ENCODE data around the gene SYT6.
A peak's percentile ranks its signal among the peaks of the same experiment; 100 is the strongest.

Gene SYT6

GRCh38 chr1:114100148-114100547 is 53.5 kb downstream of the SYT6 start:
- Histone ChIP-seq H3K27ac (ENCODE audit: low read depth, low read length) (no peak overlapping the region), H3K9me3 (ENCODE audit: control insufficient read depth in 5 of 5, low read length in 5 of 5) (no peaks in the 10 kb centered on the region), H3K36me3 (ENCODE audit: control insufficient read depth in 5 of 5, insufficient read depth in 5 of 5, low read length in 5 of 5) (no peaks in the 10 kb centered on the region), H3K9ac (ENCODE audit: low read length in 5 of 5) (no peak overlapping the region), H3K4me1 (ENCODE audit: control insufficient read depth in 5 of 5, insufficient read depth in 5 of 5, low read length in 5 of 5) (peaks cover 0 to 8% (median 5%) of the 10 kb centered on the region in 5 donors), H3K27me3 (ENCODE audit: control insufficient read depth in 5 of 5, insufficient read depth in 4 of 5, low read length in 5 of 5) (no peaks in the 10 kb centered on the region), H3K4me3 (ENCODE audit: low read depth in 1 of 5, low read length in 5 of 5) (no peak overlapping the region)

- no peaks in the 10 kb centered on the region for H3K36me3 ChIP-seq (ENCODE audit: control insufficient read depth in 5 of 5, insufficient read depth in 5 of 5, low read length in 5 of 5)
- H3K4me1 ChIP-seq (ENCODE audit: control insufficient read depth in 5 of 5, insufficient read depth in 5 of 5, low read length in 5 of 5), result peaks cover 0 to 8% (median 5%) of the 10 kb centered on the region in 5 donors
- H3K9me3 ChIP-seq (ENCODE audit: control insufficient read depth in 5 of 5, low read length in 5 of 5), result no peaks in the 10 kb centered on the region
- no peaks in the 10 kb centered on the region for H3K27me3 ChIP-seq (ENCODE audit: control insufficient read depth in 5 of 5, insufficient read depth in 4 of 5, low read length in 5 of 5)
- H3K27ac ChIP-seq (ENCODE audit: low read depth, low read length), result no peak overlapping the region
- no peak overlapping the region for H3K9ac ChIP-seq (ENCODE audit: low read length in 5 of 5)
- H3K4me3 ChIP-seq (ENCODE audit: low read depth in 1 of 5, low read length in 5 of 5), result no peak overlapping the region
These were observed 54.4 kb downstream of the SYT6 start for GRCh38 chr1:114099268-114099667.

- Histone ChIP-seq H3K27me3 (ENCODE audit: control insufficient read depth in 5 of 5, insufficient read depth in 4 of 5, low read length in 5 of 5) (no peaks in the 10 kb centered on the region), H3K27ac (ENCODE audit: low read depth, low read length) (no peak overlapping the region), H3K4me1 (ENCODE audit: control insufficient read depth in 5 of 5, insufficient read depth in 5 of 5, low read length in 5 of 5) (peaks cover 0 to 8% (median 5%) of the 10 kb centered on the region in 5 donors), H3K36me3 (ENCODE audit: control insufficient read depth in 5 of 5, insufficient read depth in 5 of 5, low read length in 5 of 5) (no peaks in the 10 kb centered on the region), H3K9me3 (ENCODE audit: control insufficient read depth in 5 of 5, low read length in 5 of 5) (no peaks in the 10 kb centered on the region), H3K9ac (ENCODE audit: low read length in 5 of 5) (no peak overlapping the region), H3K4me3 (ENCODE audit: low read depth in 1 of 5, low read length in 5 of 5) (peak overlapping the region in 1 of 5 donors; percentile 9)
These were observed 56.6 kb downstream of the SYT6 start for GRCh38 chr1:114097109-114097508.

- no peaks in the 10 kb centered on the region for H3K27me3 ChIP-seq (ENCODE audit: control insufficient read depth in 5 of 5, insufficient read depth in 4 of 5, low read length in 5 of 5)
- H3K36me3 ChIP-seq (ENCODE audit: control insufficient read depth in 5 of 5, insufficient read depth in 5 of 5, low read length in 5 of 5), result no peaks in the 10 kb centered on the region
- no peak overlapping the region for H3K27ac ChIP-seq (ENCODE audit: low read depth, low read length)
- H3K4me1 ChIP-seq (ENCODE audit: control insufficient read depth in 5 of 5, insufficient read depth in 5 of 5, low read length in 5 of 5), result peaks cover 0 to 8% (median 5%) of the 10 kb centered on the region in 5 donors
- no peak overlapping the region for H3K9ac ChIP-seq (ENCODE audit: low read length in 5 of 5)
- no peak overlapping the region for H3K4me3 ChIP-seq (ENCODE audit: low read depth in 1 of 5, low read length in 5 of 5)
- H3K9me3 ChIP-seq (ENCODE audit: control insufficient read depth in 5 of 5, low read length in 5 of 5), result no peaks in the 10 kb centered on the region
These were observed 59.0 kb downstream of the SYT6 start for GRCh38 chr1:114094675-114095074.

- Histone ChIP-seq H3K4me3 (ENCODE audit: low read depth in 1 of 5, low read length in 5 of 5) (no peak overlapping the region), H3K27ac (ENCODE audit: low read depth, low read length) (no peak overlapping the region)
These were observed 59.4 kb downstream of the SYT6 start for GRCh38 chr1:114094363-114094634.

GRCh38 chr1:114093624-114094362 is 59.9 kb downstream of the SYT6 start:
- H3K9ac ChIP-seq (ENCODE audit: low read length in 5 of 5), result no peak overlapping the region
- H3K27me3 ChIP-seq (ENCODE audit: control insufficient read depth in 5 of 5, insufficient read depth in 4 of 5, low read length in 5 of 5), result no peaks in the 10 kb centered on the region
- no peak overlapping the region for H3K4me3 ChIP-seq (ENCODE audit: low read depth in 1 of 5, low read length in 5 of 5)
- H3K4me1 ChIP-seq (ENCODE audit: control insufficient read depth in 5 of 5, insufficient read depth in 5 of 5, low read length in 5 of 5), result peaks cover 0 to 8% (median 5%) of the 10 kb centered on the region in 5 donors
- H3K9me3 ChIP-seq (ENCODE audit: control insufficient read depth in 5 of 5, low read length in 5 of 5), result no peaks in the 10 kb centered on the region
- no peaks in the 10 kb centered on the region for H3K36me3 ChIP-seq (ENCODE audit: control insufficient read depth in 5 of 5, insufficient read depth in 5 of 5, low read length in 5 of 5)
- H3K27ac ChIP-seq (ENCODE audit: low read depth, low read length), result no peak overlapping the region

More at GRCh38 chr1:114094363-114094634, 59.4 kb downstream of the SYT6 start:
- no peaks in the 10 kb centered on the region for H3K36me3 ChIP-seq (ENCODE audit: control insufficient read depth in 5 of 5, insufficient read depth in 5 of 5, low read length in 5 of 5)
- no peaks in the 10 kb centered on the region for H3K27me3 ChIP-seq (ENCODE audit: control insufficient read depth in 5 of 5, insufficient read depth in 4 of 5, low read length in 5 of 5)
- H3K9ac ChIP-seq (ENCODE audit: low read length in 5 of 5), result no peak overlapping the region
- peaks cover 0 to 8% (median 5%) of the 10 kb centered on the region in 5 donors for H3K4me1 ChIP-seq (ENCODE audit: control insufficient read depth in 5 of 5, insufficient read depth in 5 of 5, low read length in 5 of 5)
- H3K9me3 ChIP-seq (ENCODE audit: control insufficient read depth in 5 of 5, low read length in 5 of 5), result no peaks in the 10 kb centered on the region

GRCh38 chr1:114092186-114093062 is 61.2 kb downstream of the SYT6 start:
- H3K27me3 ChIP-seq (ENCODE audit: control insufficient read depth in 5 of 5, insufficient read depth in 4 of 5, low read length in 5 of 5), result no peaks in the 10 kb centered on the region
- no peak overlapping the region for H3K9ac ChIP-seq (ENCODE audit: low read length in 5 of 5)
- peaks cover 0 to 6% (median 3%) of the 10 kb centered on the region in 5 donors for H3K4me1 ChIP-seq (ENCODE audit: control insufficient read depth in 5 of 5, insufficient read depth in 5 of 5, low read length in 5 of 5)
- no peak overlapping the region for H3K27ac ChIP-seq (ENCODE audit: low read depth, low read length)
- no peak overlapping the region for H3K4me3 ChIP-seq (ENCODE audit: low read depth in 1 of 5, low read length in 5 of 5)
- no peaks in the 10 kb centered on the region for H3K9me3 ChIP-seq (ENCODE audit: control insufficient read depth in 5 of 5, low read length in 5 of 5)
- H3K36me3 ChIP-seq (ENCODE audit: control insufficient read depth in 5 of 5, insufficient read depth in 5 of 5, low read length in 5 of 5), result no peaks in the 10 kb centered on the region

- Histone ChIP-seq H3K27me3 (ENCODE audit: control insufficient read depth in 5 of 5, insufficient read depth in 4 of 5, low read length in 5 of 5) (no peaks in the 10 kb centered on the region), H3K4me1 (ENCODE audit: control insufficient read depth in 5 of 5, insufficient read depth in 5 of 5, low read length in 5 of 5) (no peaks in the 10 kb centered on the region), H3K36me3 (ENCODE audit: control insufficient read depth in 5 of 5, insufficient read depth in 5 of 5, low read length in 5 of 5) (no peaks in the 10 kb centered on the region), H3K9ac (ENCODE audit: low read length in 5 of 5) (no peak overlapping the region), H3K27ac (ENCODE audit: low read depth, low read length) (no peak overlapping the region), H3K9me3 (ENCODE audit: control insufficient read depth in 5 of 5, low read length in 5 of 5) (no peaks in the 10 kb centered on the region), H3K4me3 (ENCODE audit: low read depth in 1 of 5, low read length in 5 of 5) (no peak overlapping the region)
These were observed 62.0 kb downstream of the SYT6 start for GRCh38 chr1:114091711-114092110.

- H3K9ac ChIP-seq (ENCODE audit: low read length in 5 of 5), result no peak overlapping the region
- no peak overlapping the region for H3K27ac ChIP-seq (ENCODE audit: low read depth, low read length)
- no peaks in the 10 kb centered on the region for H3K36me3 ChIP-seq (ENCODE audit: control insufficient read depth in 5 of 5, insufficient read depth in 5 of 5, low read length in 5 of 5)
- H3K4me1 ChIP-seq (ENCODE audit: control insufficient read depth in 5 of 5, insufficient read depth in 5 of 5, low read length in 5 of 5), result no peaks in the 10 kb centered on the region
- no peak overlapping the region for H3K4me3 ChIP-seq (ENCODE audit: low read depth in 1 of 5, low read length in 5 of 5)
- no peaks in the 10 kb centered on the region for H3K27me3 ChIP-seq (ENCODE audit: control insufficient read depth in 5 of 5, insufficient read depth in 4 of 5, low read length in 5 of 5)
- H3K9me3 ChIP-seq (ENCODE audit: control insufficient read depth in 5 of 5, low read length in 5 of 5), result no peaks in the 10 kb centered on the region
These were observed 62.7 kb downstream of the SYT6 start for GRCh38 chr1:114090738-114091505.

All from subcutaneous abdominal adipose tissue (tissue), 5 donors.